Large intestine (tissue), 3 donors: Measurements from ENCODE around the gene ADAMTSL5. TPM values are rescaled to one million over a fixed set of nuclear protein-coding genes. Genes with fewer than 3 reads are reported as not detected.
"Not testable (repeated sequence)": the region's sequence is repeated elsewhere in the genome, so short reads cannot be mapped to it uniquely, and the experiment has no call there.

Experiments
- DNase-seq, 2 donors: peaks; one replicate each; pipeline versions ENCODE4 v3.0.0 to v3.0.0-alpha.2; 2013
- H3K27ac ChIP-seq: one replicate; pipeline ENCODE4 v1.5.1; 2013; ENCODE audit warnings: low read length
- H3K27me3 ChIP-seq: 2 replicates; pipeline ENCODE4 v1.6.1; 2013; ENCODE audit warnings: low read length; ENCODE audit not compliant: control insufficient read depth, insufficient read depth
- H3K36me3 ChIP-seq: 2 replicates; pipeline ENCODE4 v1.6.1; 2013; ENCODE audit warnings: low read length; ENCODE audit not compliant: control insufficient read depth, insufficient read depth
- H3K4me1 ChIP-seq: one replicate; pipeline ENCODE4 v1.6.1; 2013; ENCODE audit warnings: low read length; ENCODE audit not compliant: control insufficient read depth, insufficient read depth
- H3K4me3 ChIP-seq: one replicate; pipeline ENCODE4 v1.5.1; 2013; ENCODE audit warnings: low read length
- H3K9me3 ChIP-seq: one replicate; pipeline ENCODE4 v1.6.1; 2013; ENCODE audit warnings: mild to moderate bottlenecking, low read depth, low read length, moderate library complexity; ENCODE audit not compliant: control insufficient read depth
- WGBS: methylation state at CpG from one replicate; pipeline ENCODE4 v1.1.5; 2013; ENCODE audit warnings: low lambda C conversion rate; ENCODE audit not compliant: insufficient coverage; 5-methylcytosine and 5-hydroxymethylcytosine counted together
- polyA plus RNA-seq: library from polyadenylated mRNA; unstranded; fragments of 120-200 nt; gene quantifications from one replicate; pipeline ENCODE4 v1.2.1, GENCODE V29; 2013

Gene ADAMTSL5
- polyA plus RNA-seq, 1 donor, result 24.9 TPM

- WGBS, result no CpG with 5 or more reads among the region's 92 CpGs
- peaks cover 44% of the 10 kb centered on the region for H3K27me3 ChIP-seq
- DNase-seq, result no peak
These were observed 10.8 kb upstream of the ADAMTSL5 start, which contains the start of gene PLK5 for GRCh38 chr19:1523412-1524286. Gene PLK5 (plus strand): TSS chr19:1524077. CDS start chr19:1526997, 2,920 bp downstream.

GRCh38 chr19:1522838-1523237, 10.0 kb upstream of the ADAMTSL5 start:
- H3K36me3 ChIP-seq, result no peaks in the 10 kb centered on the region
- no peak overlapping the region for H3K4me3 ChIP-seq

More at GRCh38 chr19:1523412-1524286, 10.8 kb upstream of the ADAMTSL5 start, which contains the start of gene PLK5:
- Histone ChIP-seq H3K9me3 (peaks cover 3% of the 10 kb centered on the region), H3K27ac (no peak within 1 kb of the TSS), H3K36me3 (no peaks in the 10 kb centered on the region), H3K4me3 (no peak within 1 kb of the TSS), H3K4me1 (no peaks in the 10 kb centered on the region)

GRCh38 chr19:1522061-1522460, 9.2 kb upstream of the ADAMTSL5 start:
- no CpG with 5 or more reads among the region's 10 CpGs for WGBS
- H3K4me3 ChIP-seq, result no peak overlapping the region

More at GRCh38 chr19:1522838-1523237, 10.0 kb upstream of the ADAMTSL5 start:
- Histone ChIP-seq H3K9me3 (peaks cover 3% of the 10 kb centered on the region), H3K27ac (no peak overlapping the region), H3K4me1 (no peaks in the 10 kb centered on the region), H3K27me3 (peaks cover 48% of the 10 kb centered on the region)
- DNase-seq, result no peak
- no CpG with 5 or more reads among the region's 18 CpGs for WGBS

GRCh38 chr19:1521636-1522035, 8.8 kb upstream of the ADAMTSL5 start:
- H3K9me3 ChIP-seq, result peaks cover 3% of the 10 kb centered on the region
- no peaks in the 10 kb centered on the region for H3K4me1 ChIP-seq
- H3K36me3 ChIP-seq, result no peaks in the 10 kb centered on the region
- whole genome bisulfite sequencing, result no CpG with 5 or more reads among the region's 14 CpGs
- H3K27me3 ChIP-seq, result peaks cover 52% of the 10 kb centered on the region
- H3K27ac ChIP-seq, result no peak overlapping the region
- H3K4me3 ChIP-seq, result no peak overlapping the region
- DNase-seq, result no peak

More at GRCh38 chr19:1522061-1522460, 9.2 kb upstream of the ADAMTSL5 start:
- Histone ChIP-seq H3K27me3 (peaks cover 48% of the 10 kb centered on the region), H3K9me3 (peaks cover 3% of the 10 kb centered on the region), H3K27ac (no peak overlapping the region), H3K4me1 (no peaks in the 10 kb centered on the region), H3K36me3 (no peaks in the 10 kb centered on the region)
- DNase-seq, result no peak

GRCh38 chr19:1520203-1520780, 7.5 kb upstream of the ADAMTSL5 start:
- H3K4me1 ChIP-seq, result no peaks in the 10 kb centered on the region
- no peak for DNase-seq
- H3K27me3 ChIP-seq, result peaks cover 46% of the 10 kb centered on the region
- H3K4me3 ChIP-seq, result no peak overlapping the region
- peaks cover 7% of the 10 kb centered on the region for H3K9me3 ChIP-seq
- WGBS, result 80% methylated on average over 1 of the region's 17 CpGs
- H3K36me3 ChIP-seq, result no peaks in the 10 kb centered on the region
- no peak overlapping the region for H3K27ac ChIP-seq

- not testable (repeated sequence) for DNase-seq, H3K27ac ChIP-seq, H3K9me3 ChIP-seq, H3K36me3 ChIP-seq, H3K4me1 ChIP-seq, H3K4me3 ChIP-seq
- H3K27me3 ChIP-seq, result peaks cover 42% of the 10 kb centered on the region
- WGBS, result no CpG with 5 or more reads among the region's 8 CpGs
These were observed 7.0 kb upstream of the ADAMTSL5 start for GRCh38 chr19:1519802-1520201.

- no peak overlapping the region for H3K4me3 ChIP-seq
- no peak for DNase-seq
- peaks cover 39% of the 10 kb centered on the region for H3K27me3 ChIP-seq
- H3K9me3 ChIP-seq, result peaks cover 7% of the 10 kb centered on the region
- H3K27ac ChIP-seq, result no peak overlapping the region
- H3K36me3 ChIP-seq, result no peaks in the 10 kb centered on the region
- WGBS, result no CpG with 5 or more reads among the region's 4 CpGs
- no peaks in the 10 kb centered on the region for H3K4me1 ChIP-seq
These were observed 5.7 kb upstream of the ADAMTSL5 start for GRCh38 chr19:1518471-1518870.

GRCh38 chr19:1516395-1516753, 3.6 kb upstream of the ADAMTSL5 start:
- Histone ChIP-seq H3K9me3 (peaks cover 7% of the 10 kb centered on the region), H3K4me3 (no peak overlapping the region), H3K27me3 (peaks cover 24% of the 10 kb centered on the region), H3K27ac (no peak overlapping the region), H3K4me1 (peaks cover 9% of the 10 kb centered on the region), H3K36me3 (no peaks in the 10 kb centered on the region)
- no peak for DNase-seq
- 83% methylated on average over 1 of the region's 8 CpGs for WGBS

- WGBS, result no CpG with 5 or more reads among the region's 14 CpGs
- no peak for DNase-seq
- Histone ChIP-seq H3K4me3 (no peak overlapping the region), H3K27me3 (peaks cover 24% of the 10 kb centered on the region), H3K9me3 (peaks cover 7% of the 10 kb centered on the region), H3K4me1 (peaks cover 19% of the 10 kb centered on the region), H3K27ac (no peak overlapping the region), H3K36me3 (no peaks in the 10 kb centered on the region)
These were observed 2.3 kb upstream of the ADAMTSL5 start for GRCh38 chr19:1514986-1515721.

- Histone ChIP-seq H3K4me1 (peaks cover 24% of the 10 kb centered on the region), H3K9me3 (peaks cover 7% of the 10 kb centered on the region), H3K27me3 (peaks cover 24% of the 10 kb centered on the region), H3K4me3 (no peak overlapping the region), H3K36me3 (no peaks in the 10 kb centered on the region), H3K27ac (no peak overlapping the region)
- no peak for DNase-seq
- no CpG with 5 or more reads among the region's 10 CpGs for WGBS
These were observed 1.5 kb upstream of the ADAMTSL5 start for GRCh38 chr19:1514295-1514661.
